ENCODE measurements around the gene MPP2. TPM values are rescaled to one million over a fixed set of nuclear protein-coding genes. Genes with fewer than 3 reads are reported as not detected.
"Not testable (repeated sequence)": the region's sequence is repeated elsewhere in the genome, so short reads cannot be mapped to it uniquely, and the experiment has no call there.

MPP2 gene
- total RNA-seq, 2 experiments from 2014 or later: 0.16 to 0.67 TPM

GRCh38 chr17:43845766-43846165 lies 61.6 kb downstream of the MPP2 start:
- H3K4me2 ChIP-seq (ENCODE audit: low read length): no peak overlapping the region
- no peaks in the 10 kb centered on the region for H3K9me3 ChIP-seq (ENCODE audit: low read length)
- DNase-seq (ENCODE audit: low spot score): no peak
- H3K4me3 ChIP-seq (ENCODE audit: low read depth, low read length, poor library complexity, severe bottlenecking): no peak overlapping the region
- no peaks in the 10 kb centered on the region for H3K79me2 ChIP-seq (ENCODE audit: insufficient read depth, low read depth, low read length)
- intact Hi-C loops (cut with micrococcal nuclease; ENCODE audit: unreplicated experiment): loop anchor here (1.0 kb wide), 1 partner anchor 151 kb away; no protein-coding TSS in a partner anchor
- no peak overlapping the region for H2AFZ ChIP-seq (ENCODE audit: low read length)
- POLR2A ChIA-PET: no interaction called here
- H3K27ac ChIP-seq (ENCODE audit: low read depth, low read length, poor library complexity, severe bottlenecking): no peak overlapping the region
- no TSS peak for BruUV-seq (replicated peaks)
- no peaks in the 10 kb centered on the region for H3K4me1 ChIP-seq (ENCODE audit: insufficient read depth, low read length, poor library complexity, severe bottlenecking)
- H3K9me2 ChIP-seq (ENCODE audit: insufficient read depth, low read length): no peaks in the 10 kb centered on the region
- CTCF ChIA-PET (ENCODE audit: unreplicated experiment): interaction anchor here (0.9 kb wide), 1 partner anchor 9 kb away, joined by 3 read pairs; no protein-coding TSS in a partner anchor
- TF ChIP-seq EZH2phosphoT487 (IDR thresholded peaks at IDR 0.05; ENCODE audit: borderline replicate concordance, low read depth, low read length) (no peak), CTCF (conservative IDR thresholded peaks at IDR 0.05; ENCODE audit: low read length) (no peak)
- no peaks in the 10 kb centered on the region for H4K20me1 ChIP-seq (ENCODE audit: insufficient read depth, low read length)
- no peaks in the 10 kb centered on the region for H3K36me3 ChIP-seq (ENCODE audit: insufficient read depth, low read length)

- Histone ChIP-seq H3K9me2 (ENCODE audit: insufficient read depth, low read length) (no peaks in the 10 kb centered on the region), H4K20me1 (ENCODE audit: insufficient read depth, low read length) (no peaks in the 10 kb centered on the region), H3K27ac (ENCODE audit: low read depth, low read length, poor library complexity, severe bottlenecking) (no peak overlapping the region), H3K79me2 (ENCODE audit: insufficient read depth, low read depth, low read length) (no peaks in the 10 kb centered on the region), H3K36me3 (ENCODE audit: insufficient read depth, low read length) (no peaks in the 10 kb centered on the region), H3K4me2 (ENCODE audit: low read length) (no peak overlapping the region), H3K9me3 (ENCODE audit: low read length) (no peaks in the 10 kb centered on the region), H3K4me3 (ENCODE audit: low read depth, low read length, poor library complexity, severe bottlenecking) (no peak overlapping the region), H3K4me1 (ENCODE audit: insufficient read depth, low read length, poor library complexity, severe bottlenecking) (no peaks in the 10 kb centered on the region), H2AFZ (ENCODE audit: low read length) (no peak overlapping the region)
- ChIA-PET POLR2A (interaction anchor here (0.6 kb wide), 1 partner anchor 75 kb away, joined by 3 read pairs; no protein-coding TSS in a partner anchor), CTCF (ENCODE audit: unreplicated experiment) (no interaction called here)
- DNase-seq (ENCODE audit: low spot score): no peak
- TF ChIP-seq CTCF (conservative IDR thresholded peaks at IDR 0.05; ENCODE audit: low read length) (no peak), EZH2phosphoT487 (IDR thresholded peaks at IDR 0.05; ENCODE audit: borderline replicate concordance, low read depth, low read length) (no peak)
- no TSS peak for BruUV-seq (replicated peaks)
- intact Hi-C loops (cut with micrococcal nuclease; ENCODE audit: unreplicated experiment): no loop called here
These were observed 63.1 kb downstream of the MPP2 start for GRCh38 chr17:43844241-43844640.

GRCh38 chr17:43842975-43843325 lies 64.4 kb downstream of the MPP2 start:
- no peak overlapping the region for H3K4me3 ChIP-seq (ENCODE audit: low read depth, low read length, poor library complexity, severe bottlenecking)
- no TSS peak for BruUV-seq (replicated peaks)
- CTCF ChIA-PET (ENCODE audit: unreplicated experiment): no interaction called here
- H3K27ac ChIP-seq (ENCODE audit: low read depth, low read length, poor library complexity, severe bottlenecking): no peak overlapping the region
- no peaks in the 10 kb centered on the region for H3K9me3 ChIP-seq (ENCODE audit: low read length)
- no peaks in the 10 kb centered on the region for H3K36me3 ChIP-seq (ENCODE audit: insufficient read depth, low read length)
- POLR2A ChIA-PET: no interaction called here
- intact Hi-C loops (cut with micrococcal nuclease; ENCODE audit: unreplicated experiment): no loop called here
- no peaks in the 10 kb centered on the region for H3K4me1 ChIP-seq (ENCODE audit: insufficient read depth, low read length, poor library complexity, severe bottlenecking)
- TF ChIP-seq EZH2phosphoT487 (IDR thresholded peaks at IDR 0.05; ENCODE audit: borderline replicate concordance, low read depth, low read length): no peak
- TF ChIP-seq CTCF (conservative IDR thresholded peaks at IDR 0.05; ENCODE audit: low read length): no peak
- H4K20me1 ChIP-seq (ENCODE audit: insufficient read depth, low read length): no peaks in the 10 kb centered on the region
- H3K79me2 ChIP-seq (ENCODE audit: insufficient read depth, low read depth, low read length): no peaks in the 10 kb centered on the region
- no peaks in the 10 kb centered on the region for H3K9me2 ChIP-seq (ENCODE audit: insufficient read depth, low read length)
- no peak overlapping the region for H2AFZ ChIP-seq (ENCODE audit: low read length)
- no peak for DNase-seq (ENCODE audit: low spot score)
- no peak overlapping the region for H3K4me2 ChIP-seq (ENCODE audit: low read length)

GRCh38 chr17:43842091-43842974 lies 65.0 kb downstream of the MPP2 start:
- H2AFZ ChIP-seq (ENCODE audit: low read length); CTCF ChIA-PET (ENCODE audit: unreplicated experiment): not testable (repeated sequence)
- POLR2A ChIA-PET: interaction anchor here (0.6 kb wide), 1 partner anchor 967 kb away, joined by 5 read pairs; no protein-coding TSS in a partner anchor

More at GRCh38 chr17:43842091-43842974, 65.0 kb downstream of the MPP2 start:
- H3K27ac ChIP-seq (ENCODE audit: low read depth, low read length, poor library complexity, severe bottlenecking); H3K36me3 ChIP-seq (ENCODE audit: insufficient read depth, low read length); H3K9me2 ChIP-seq (ENCODE audit: insufficient read depth, low read length); H3K9me3 ChIP-seq (ENCODE audit: low read length); intact Hi-C loops (cut with micrococcal nuclease; ENCODE audit: unreplicated experiment); BruUV-seq (replicated peaks); H3K4me3 ChIP-seq (ENCODE audit: low read depth, low read length, poor library complexity, severe bottlenecking); H4K20me1 ChIP-seq (ENCODE audit: insufficient read depth, low read length); DNase-seq (ENCODE audit: low spot score); H3K4me2 ChIP-seq (ENCODE audit: low read length); H3K79me2 ChIP-seq (ENCODE audit: insufficient read depth, low read depth, low read length); H3K4me1 ChIP-seq (ENCODE audit: insufficient read depth, low read length, poor library complexity, severe bottlenecking): not testable (repeated sequence)
